ENCODE measurements around the gene RNF225.

GRCh38 chr19:58399903-58400302 is 4.4 kb downstream of the RNF225 start:
- TF ChIP-seq, protein P1, sequence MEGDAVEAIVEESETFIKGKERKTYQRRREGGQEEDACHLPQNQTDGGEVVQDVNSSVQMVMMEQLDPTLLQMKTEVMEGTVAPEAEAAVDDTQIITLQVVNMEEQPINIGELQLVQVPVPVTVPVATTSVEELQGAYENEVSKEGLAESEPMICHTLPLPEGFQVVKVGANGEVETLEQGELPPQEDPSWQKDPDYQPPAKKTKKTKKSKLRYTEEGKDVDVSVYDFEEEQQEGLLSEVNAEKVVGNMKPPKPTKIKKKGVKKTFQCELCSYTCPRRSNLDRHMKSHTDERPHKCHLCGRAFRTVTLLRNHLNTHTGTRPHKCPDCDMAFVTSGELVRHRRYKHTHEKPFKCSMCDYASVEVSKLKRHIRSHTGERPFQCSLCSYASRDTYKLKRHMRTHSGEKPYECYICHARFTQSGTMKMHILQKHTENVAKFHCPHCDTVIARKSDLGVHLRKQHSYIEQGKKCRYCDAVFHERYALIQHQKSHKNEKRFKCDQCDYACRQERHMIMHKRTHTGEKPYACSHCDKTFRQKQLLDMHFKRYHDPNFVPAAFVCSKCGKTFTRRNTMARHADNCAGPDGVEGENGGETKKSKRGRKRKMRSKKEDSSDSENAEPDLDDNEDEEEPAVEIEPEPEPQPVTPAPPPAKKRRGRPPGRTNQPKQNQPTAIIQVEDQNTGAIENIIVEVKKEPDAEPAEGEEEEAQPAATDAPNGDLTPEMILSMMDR (conservative IDR thresholded peaks at IDR 0.05; ENCODE audit: low read length): no peak
- TF ChIP-seq EZH2phosphoT487 (IDR thresholded peaks at IDR 0.05; ENCODE audit: borderline replicate concordance, low read depth, low read length): no peak

Measured in OCI-LY7 (cell line).